ENCODE results near the gene ACE.

Gene ACE

DNA sequence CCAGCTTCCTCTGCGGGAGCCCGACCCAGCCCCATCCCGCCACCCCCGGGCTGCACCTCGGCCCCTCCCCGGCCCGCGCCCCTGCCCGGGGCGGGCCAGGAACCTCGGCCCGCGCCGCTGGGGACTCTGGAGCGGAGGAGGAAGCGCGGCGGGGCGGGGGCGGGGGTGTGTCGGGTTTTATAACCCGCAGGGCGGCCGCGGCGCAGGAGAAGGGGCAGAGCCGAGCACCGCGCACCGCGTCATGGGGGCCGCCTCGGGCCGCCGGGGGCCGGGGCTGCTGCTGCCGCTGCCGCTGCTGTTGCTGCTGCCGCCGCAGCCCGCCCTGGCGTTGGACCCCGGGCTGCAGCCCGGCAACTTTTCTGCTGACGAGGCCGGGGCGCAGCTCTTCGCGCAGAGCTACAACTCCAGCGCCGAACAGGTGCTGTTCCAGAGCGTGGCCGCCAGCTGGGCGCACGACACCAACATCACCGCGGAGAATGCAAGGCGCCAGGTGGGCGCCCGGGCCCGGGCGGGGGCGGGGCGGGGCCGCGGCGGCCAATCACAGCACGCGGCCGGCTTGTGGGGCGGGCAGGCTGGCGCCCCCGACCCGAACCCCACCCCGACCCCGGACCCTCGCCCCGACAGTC, at the start of gene ACE:
TSS of gene ACE (plus strand) at position 208 of the 626 bp plus-strand sequence. CDS start at position 242, 34 bp downstream.
- peak; percentile 59 for DNase-seq (ENCODE audit: low read depth, low spot score)

DNA sequence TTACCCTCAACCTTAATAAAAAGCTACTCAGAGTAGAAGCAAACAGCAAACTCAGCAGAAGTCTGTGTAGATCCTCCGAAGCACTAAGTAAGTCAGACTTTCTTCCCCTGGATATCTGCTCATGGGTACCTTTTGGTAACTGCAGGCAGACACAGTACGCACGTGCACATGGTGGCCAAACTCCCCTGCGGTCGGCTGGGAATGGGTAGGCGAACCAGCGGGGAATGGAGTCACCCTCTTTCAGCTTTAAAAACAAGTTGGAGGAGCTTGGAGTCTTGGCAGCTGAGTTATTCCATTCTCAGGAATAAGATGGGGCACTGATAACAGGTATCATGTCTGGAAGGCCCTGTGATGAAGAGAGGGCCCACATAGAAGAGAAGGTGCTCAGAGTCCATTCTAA, 47.1 kb upstream of the ACE start:
- DNase-seq (ENCODE audit: low read depth, low spot score) = no peak

DNA sequence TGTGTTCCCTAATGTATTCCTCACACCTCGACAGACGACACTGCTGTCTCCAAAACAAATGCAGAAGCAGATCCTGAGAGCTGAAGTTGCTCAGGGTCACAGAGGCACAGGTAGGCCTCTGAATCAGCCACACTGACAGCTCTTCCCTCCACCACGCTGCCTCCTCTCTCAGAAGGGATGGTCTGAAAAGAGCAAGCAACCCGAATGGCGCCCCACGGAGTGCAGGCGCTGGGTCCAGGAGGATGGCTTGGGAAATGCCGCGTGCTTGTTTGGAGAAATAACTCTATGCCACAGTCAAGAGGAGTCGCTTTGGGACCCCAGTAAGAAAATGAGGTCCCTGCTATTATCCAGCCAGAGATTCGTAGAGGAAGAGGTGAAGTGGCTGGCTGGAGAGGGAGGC, 46.6 kb upstream of the ACE start:
- no peak for DNase-seq (ENCODE audit: low read depth, low spot score)

DNA sequence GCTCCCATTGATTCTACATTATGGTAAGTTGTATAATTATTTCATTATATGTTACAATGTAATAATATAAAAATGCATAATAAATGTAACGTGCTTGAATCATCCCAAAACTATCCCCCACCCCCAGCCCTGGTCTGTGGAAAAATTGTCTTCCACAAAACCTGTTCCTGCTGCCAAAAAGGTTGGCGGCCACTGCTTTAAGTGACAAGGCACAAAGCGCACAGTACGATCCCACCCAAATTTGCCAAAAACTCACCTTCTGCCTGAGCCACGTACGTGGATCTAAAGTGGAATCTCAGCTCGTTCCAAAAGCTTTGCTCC, 45.3 kb upstream of the ACE start:
- no peak for DNase-seq (ENCODE audit: low read depth, low spot score)

DNA sequence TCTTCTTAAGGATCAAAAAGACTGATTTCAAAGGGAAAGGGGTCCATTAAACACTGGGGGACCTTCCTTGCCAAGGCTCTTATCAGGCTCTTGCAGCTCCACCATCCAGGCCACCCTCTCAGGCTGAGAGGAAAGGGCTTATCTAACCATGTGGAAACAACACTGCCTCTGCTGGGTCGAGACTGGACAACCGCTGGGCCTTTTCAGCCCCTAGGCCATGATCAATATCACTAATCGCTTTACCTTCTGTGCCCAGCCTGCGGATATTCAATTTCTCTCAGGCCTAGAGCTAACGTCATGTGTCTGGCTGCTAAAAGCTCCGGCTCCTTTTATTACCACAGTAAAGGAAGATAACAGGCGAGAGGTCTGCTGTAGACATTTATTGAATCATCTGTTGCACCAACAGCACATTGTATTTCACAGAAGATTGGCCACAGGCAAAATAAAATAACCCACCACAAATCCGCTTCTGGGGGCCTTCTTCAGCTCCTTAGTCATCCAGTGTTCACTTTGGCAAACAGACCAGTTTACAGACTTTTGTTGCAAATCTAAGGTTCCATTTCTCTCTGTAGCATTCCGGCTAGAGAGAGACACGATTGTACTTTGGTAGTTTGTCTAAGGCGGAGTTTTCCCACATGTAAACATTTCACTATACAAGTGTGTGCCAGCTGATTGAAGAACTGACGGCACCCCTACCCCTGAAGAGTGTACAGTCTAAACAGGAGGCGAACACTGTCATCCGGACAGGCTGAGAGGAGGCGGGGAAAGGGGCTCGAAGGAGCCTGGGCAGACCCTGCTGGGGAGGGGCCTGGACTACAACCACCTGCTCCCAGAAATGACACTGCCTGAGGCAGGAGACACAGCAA, 44.7 kb upstream of the ACE start:
- peak; percentile 60 for DNase-seq (ENCODE audit: low read depth, low spot score)

DNA sequence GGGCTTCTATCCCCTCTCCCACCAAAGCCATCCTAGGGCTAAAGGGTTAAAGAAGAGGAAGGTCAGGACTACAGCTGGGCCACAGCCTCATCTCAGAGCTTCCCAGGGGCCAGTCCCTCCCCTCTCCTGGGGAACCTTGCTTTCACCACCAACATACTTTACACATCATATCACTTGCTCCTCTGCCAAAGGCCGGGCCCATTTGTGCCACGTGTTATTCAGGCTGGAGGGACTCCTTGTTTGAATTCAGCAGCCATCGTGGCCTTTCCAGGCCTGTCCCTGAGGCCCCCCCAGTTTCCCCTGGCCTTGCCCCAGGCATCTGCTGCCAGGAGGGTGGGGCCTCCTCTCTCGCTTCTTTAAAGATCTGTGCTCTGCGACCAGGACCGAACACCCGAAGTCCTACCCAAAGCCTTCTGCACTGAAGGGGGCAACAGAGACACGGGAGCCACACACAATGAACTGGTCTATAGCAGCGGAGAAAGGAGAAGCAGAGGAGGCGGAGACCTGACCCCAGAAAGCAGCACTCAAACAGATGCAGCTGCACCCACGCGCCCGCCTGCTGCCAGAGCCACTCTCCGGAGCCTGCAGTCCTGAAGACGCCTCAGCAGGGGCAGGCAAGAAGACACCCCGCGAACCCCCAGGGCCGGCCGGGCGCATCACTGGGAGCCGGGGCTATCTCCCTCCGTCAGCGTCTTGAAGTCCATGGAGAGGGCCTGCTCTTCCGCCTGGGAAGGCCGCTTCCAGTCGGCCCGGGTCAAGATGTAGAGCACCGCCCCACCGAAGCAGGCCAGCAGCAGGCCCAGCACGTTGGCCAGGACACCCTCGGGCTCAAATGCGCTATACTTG, 42.9 kb upstream of the ACE start:
- peak; percentile 87 for DNase-seq (ENCODE audit: low read depth, low spot score)

DNA sequence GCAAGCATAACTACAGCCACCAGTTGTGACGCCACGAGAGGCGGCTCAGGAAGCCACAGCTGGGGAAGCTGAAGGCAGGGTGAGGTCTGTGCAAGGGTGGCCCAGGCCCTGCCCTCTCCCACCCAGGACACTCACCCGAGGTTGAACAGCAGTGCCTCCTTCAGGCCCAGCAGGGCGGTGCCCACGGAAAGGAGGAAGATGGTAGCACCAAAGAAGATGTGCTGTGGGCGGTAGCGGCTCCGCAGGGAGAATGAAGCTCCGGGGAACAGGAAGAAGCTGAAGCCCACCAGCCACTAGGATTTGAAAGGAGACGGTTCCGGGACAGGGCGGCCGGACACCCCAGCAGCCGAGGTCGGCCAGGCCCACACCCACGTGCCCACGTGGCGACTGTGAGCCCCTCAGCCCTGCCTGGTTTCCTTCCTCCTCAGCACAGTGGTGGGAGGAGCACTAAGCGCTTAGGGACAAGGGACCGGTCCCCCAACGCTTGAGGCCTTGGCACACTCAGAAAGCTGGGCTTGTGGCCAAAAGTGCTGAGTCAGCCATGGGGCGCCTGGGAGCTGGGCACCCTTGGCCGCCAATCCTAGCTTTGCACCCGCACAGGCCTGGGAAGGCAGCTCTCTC, 41.8 kb upstream of the ACE start:
- peak; percentile 82 for DNase-seq (ENCODE audit: low read depth, low spot score)

DNA sequence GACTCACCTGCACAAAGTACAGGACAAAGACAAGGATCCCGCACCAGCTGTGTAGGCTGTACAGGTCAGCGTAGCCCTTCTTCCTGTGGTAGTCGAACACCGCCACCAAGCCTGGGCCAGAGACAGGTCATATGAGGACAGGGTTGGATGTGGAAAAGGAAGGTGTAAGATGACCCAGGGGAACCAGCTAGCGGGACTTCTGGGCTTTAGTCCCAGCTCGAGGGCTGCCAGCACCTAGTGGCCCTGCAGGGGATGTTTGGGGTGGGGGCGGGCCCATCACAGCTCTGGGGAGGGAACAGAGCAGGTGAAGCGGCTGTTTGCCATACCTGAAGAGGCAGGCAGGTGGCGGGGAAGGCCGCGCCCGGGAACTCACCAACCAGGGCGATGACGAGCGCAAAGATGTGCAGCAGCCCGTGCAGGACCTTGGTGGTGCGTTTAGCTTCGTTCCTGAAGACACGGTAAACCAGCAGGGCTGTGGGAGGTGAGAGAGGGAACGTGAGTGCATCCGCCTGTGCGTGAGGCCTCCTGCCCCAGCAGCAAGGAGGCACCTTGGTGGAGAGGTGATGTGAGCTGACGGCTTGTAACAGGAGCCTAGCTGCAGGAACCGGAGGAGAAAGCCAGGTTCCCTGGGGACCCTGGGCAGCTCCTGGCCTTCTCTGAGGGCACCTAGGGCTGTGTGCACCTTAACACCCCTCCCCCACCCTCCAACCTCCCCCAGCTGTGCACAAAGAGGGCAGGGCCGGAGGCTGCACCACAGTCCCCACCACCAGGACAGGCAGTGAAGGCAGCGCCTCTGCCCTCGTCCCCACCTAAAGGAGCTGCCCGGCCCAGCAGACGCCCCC, 41.0 kb upstream of the ACE start:
- DNase-seq (ENCODE audit: low read depth, low spot score) = no peak

DNA sequence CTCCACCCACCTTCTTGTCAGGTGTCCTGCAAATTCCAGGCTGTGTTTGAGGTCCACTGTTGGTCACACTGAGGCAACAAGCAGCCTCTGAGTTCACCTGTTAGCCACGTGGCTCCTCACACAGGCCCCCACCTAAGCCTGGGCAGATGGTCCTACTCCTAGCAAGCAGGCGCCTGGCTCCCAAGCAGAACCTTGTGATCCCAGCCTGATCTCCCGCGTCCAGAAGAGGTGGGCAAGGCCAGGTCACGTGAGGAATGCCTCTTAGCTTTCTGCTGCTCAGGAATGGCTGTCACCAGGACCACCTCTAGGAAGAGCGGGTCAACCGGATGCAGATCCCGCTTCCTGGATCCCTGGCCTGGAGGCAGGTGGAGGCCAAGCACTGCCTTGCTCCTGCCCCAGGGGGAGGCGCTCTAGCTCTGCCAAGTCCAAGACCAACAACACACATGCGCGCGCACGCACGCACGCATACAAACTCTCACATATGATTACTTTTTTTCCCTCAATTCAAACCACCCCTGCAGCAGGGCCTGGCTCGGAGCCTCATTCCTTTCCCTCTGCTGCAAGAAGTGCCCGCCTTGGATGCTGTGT, 40.2 kb upstream of the ACE start:
- no peak for DNase-seq (ENCODE audit: low read depth, low spot score)

DNA sequence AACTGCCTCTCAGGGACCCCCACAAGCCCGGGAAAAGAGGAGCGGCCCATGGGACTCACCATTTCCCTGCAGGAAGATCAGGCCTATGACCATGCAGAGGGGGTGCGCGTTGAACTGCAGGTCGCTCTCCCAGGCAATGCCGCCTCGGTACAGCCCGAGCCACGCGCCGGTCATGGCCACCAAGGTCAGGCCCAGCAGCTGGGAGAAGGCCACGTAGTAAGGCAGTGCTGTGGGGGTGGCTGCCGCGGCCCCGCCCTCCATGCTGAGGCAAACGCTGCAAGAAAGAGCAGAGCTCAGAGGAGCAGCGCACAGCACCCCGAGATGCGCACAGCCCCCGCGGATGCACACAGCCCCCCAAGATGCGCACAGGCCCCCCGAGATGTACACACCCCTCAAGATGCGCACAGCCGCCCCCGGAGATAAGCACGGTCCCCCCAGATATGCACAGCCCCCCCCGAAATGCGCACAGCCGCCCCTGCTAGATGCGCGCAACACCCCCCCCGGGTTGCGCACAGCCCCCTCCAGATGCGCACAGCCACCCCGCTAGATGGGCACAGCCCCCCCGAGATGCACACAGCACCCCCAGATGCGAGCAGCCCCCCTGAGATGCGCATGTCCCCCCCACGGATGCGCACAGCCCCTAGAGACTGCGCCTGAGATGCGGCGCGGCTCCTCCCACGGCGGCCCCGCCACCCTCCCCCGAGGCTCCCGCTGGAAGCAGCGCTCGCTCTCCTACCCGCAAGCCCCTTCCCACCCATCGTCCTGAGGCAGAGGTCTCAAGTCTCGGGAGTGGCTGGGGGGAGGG, 39.4 kb upstream of the ACE start:
- no peak for DNase-seq (ENCODE audit: low read depth, low spot score)

DNA sequence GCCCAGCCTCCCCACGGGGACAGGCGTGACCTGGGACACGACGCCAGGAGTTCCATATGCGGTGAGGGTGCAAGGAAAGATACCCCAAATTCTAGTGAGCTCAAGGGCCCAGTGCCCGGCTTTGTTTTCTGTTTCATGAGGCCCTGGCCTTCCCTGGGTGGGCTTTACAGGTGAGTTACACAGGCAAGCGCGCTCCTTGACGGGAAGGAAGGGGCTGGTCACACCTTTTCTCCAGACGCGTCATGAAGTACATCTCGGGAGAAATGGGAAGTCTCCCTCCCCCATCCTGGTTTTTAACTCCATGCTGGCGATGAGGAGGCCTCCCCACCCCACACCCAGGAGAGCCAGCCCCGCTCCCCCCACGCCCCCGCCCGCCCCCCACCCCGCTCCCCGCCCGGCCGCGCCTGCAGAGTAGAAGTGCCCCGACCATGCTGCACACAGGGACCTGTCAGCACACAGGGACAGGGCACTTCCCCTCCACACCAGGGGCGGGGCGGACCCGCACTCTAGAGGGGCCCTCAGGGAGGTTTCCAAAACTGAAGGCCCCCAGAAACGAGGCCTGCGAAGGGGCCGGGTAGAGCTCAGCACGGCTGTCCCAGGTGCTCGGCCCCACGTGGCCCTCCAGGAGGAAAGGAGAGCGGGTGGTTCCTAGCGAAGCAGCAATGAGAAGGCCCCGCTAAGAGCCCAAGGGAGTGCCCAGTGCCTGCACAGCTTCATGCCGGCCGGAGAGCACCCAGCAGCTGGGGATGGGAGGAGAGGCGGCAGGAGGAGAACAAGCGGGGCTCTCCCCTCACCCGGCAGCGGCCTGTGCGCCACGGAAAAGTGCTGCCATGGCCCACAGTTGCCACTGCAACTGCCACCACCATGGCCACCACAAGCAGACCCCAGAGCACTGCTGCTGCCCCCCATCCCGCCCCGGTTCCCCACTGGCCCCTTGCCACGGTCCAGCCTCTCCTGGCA, 38.5 kb upstream of the ACE start:
- no peak for DNase-seq (ENCODE audit: low read depth, low spot score)

DNA sequence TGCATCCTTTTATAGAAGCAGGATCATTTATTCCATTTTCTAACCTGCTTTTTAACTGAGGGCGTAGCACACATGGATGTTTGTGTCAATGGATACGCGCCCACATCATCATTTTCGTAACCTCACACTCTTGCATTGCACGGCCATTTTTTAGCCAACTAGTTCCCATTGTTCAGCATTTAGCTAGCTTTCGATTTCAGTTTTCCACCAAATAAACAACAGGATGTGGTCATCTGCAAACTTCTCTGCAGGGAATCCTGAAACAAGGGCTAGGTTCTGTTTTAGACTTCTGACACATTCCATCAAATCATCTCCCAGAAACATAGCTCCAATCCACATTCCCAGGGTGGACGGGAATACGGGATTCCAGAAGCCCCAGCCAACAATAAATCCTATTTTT, 37.2 kb upstream of the ACE start:
- peak; percentile 48 for DNase-seq (ENCODE audit: low read depth, low spot score)

DNA sequence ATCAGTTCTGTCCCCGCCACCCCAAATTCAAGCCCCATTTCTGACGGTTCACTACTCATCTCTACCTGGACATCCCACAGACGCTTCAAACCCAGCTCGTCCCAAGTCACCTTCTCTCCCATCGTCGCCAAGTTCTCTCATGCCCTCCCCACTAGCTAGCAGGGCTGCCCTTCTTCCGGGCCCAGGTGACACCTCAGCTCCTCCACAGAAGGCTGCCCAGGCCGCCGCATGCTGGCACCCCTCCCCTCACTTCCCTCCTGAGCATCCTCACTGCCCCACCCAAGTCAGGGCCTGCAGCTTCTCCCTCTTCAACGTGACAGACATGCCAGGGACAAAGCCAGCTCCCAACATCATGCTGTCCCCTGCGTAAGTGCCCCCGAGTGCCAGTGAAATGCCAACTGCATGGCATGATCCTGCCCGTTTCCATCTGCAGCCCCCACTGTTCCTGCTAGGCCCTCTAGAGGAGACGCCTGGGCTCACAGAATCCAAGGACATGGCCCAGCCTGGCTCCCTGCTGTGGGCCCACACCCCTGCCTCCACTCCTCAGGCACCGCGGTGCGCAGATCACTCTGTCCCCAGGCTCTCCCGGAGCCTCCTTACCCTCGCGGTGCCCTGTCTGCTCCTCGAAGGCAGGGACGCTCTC, 36.6 kb upstream of the ACE start:
- no peak for DNase-seq (ENCODE audit: low read depth, low spot score)

DNA sequence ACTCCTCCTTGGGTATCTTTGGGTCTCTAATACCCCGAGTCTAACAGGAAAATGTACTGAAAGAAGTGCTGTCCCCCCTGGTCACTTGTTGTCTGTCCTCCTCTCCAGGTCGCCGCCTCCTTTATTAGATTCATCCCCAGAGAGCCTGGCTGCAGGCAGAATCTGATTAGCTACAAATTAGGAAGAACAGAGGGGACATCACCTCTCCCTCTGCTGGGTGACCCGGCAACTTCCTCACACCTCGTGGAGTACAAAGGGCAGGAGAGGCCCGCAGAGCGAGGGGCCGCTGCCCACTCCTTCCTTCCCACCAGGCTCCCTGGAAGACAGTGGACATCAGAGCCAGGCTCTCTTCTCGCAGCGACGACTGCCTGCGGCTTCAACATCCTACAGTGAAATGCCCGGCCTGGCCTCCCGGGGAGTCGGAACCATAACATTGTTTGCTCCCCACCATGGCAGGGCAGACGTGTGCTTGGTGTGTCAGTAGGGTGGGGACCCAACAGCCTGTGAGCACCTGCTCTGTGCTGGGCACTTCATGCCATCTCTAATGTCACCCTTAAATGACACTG, 36.0 kb upstream of the ACE start:
- DNase-seq (ENCODE audit: low read depth, low spot score) = no peak

DNA sequence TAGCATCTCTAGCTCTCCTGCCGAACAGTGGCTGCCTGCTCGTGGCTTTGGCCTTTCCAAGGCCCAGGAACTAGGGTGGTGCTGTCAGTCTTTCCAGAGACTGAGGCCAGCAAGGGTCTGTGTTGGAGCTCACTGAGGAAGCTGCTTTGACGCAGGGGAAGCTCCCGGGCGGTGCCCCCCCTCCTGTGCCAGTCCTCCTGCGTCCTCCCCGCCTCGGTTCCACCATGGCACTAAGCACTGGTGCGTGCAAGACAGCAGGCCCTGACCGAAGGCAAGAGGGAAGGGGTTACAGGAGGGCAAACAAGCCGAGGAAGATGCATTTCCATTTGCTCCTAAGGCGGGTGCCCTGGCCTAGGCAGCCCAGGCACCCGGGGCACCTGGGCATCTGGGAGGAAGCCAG, 35.2 kb upstream of the ACE start:
- DNase-seq (ENCODE audit: low read depth, low spot score) = no peak

DNA sequence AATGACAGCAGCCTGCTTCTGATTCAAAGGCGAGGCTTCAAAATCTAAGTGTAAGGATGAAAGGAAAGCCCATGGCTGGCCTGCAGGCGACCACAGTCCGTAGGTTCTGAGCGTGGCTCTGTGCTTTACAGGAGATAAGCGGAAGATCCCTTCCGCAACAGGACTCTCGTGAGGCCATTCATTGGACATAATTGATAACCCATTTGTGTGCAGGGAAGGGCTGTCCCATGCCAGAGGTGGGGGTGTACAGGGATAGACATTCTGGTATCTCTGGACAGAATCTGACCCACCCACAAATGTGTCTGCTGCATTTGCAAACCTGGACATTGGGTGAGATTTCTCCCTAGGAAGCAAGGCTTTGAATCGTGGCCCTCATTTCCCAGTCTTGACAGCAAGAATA, 34.8 kb upstream of the ACE start:
- no peak for DNase-seq (ENCODE audit: low read depth, low spot score)

DNA sequence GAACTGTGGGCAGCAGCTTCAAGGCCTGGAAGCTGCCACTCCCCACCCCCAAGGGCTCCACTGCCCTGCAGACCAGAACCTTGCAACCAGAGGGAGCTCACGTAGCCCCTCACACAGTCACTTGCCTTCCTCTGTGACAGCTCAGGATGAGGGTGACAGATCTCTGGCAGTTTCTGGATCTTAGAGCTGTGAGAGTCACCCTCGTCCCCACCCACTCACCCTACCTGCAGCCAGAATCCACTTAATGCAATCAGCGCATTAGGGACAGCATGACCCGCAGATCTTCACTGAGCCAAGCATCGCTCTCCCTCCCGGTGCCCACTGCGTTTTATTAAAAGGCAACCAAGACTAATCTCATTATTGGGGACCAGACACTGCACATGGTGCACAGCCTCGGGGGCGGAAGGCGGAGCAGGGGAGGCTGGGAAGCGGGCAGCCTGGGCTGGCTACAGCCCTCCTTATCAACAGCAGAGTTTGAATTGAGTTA, 34.3 kb upstream of the ACE start:
- DNase-seq (ENCODE audit: low read depth, low spot score) = no peak

DNA sequence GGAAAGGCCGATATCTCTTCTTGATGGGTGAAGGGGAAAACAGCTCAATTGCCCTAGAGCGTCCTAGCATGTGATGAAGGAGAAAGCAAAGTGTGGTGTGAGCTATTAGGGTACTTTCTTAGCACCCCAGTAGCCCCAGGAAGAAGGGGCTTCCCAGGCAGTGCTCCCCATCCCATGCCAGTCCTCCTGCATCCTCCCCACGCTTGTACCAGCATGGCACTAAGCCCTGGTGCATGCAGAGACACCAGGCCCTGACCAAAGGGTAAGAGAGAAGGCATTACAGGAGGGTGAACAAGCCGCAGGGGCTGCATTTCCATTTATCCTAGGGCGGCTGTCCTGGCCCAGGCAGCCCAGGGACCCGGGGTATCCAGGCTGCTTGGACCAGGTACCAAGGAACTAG, 33.8 kb upstream of the ACE start:
- DNase-seq (ENCODE audit: low read depth, low spot score) = no peak
